Limb (tissue), 2 donors: ENCODE data around the gene RET.
A peak's percentile ranks its signal among the peaks of the same experiment; 100 is the strongest.
"Not testable (repeated sequence)": the region's sequence is repeated elsewhere in the genome, so short reads cannot be mapped to it uniquely, and the experiment has no call there.

Source experiments
- DNase-seq, 2 donors: peaks; one replicate each; pipeline ENCODE4 v3.0.0-alpha.2; 2016; ENCODE audit errors: extremely low spot score in 2 of 2

Gene RET

GRCh38 chr10:43134126-43134905 is 57.4 kb downstream of the RET start:
- no peak for DNase-seq

GRCh38 chr10:43135064-43135463 is 58.2 kb downstream of the RET start:
- DNase-seq = no peak

- DNase-seq = no peak
Observed at GRCh38 chr10:43135656-43136055, 58.8 kb downstream of the RET start.

GRCh38 chr10:43136432-43136831 is 59.6 kb downstream of the RET start:
- no peak for DNase-seq

- no peak for DNase-seq
Observed at GRCh38 chr10:43136995-43137716, 60.3 kb downstream of the RET start.

- peak; percentile 64 to 88 for DNase-seq
Observed at GRCh38 chr10:43137717-43138020, 60.8 kb downstream of the RET start.

- DNase-seq = peak; percentile 90 to 92
Observed at GRCh38 chr10:43138021-43138756, 61.3 kb downstream of the RET start, which contains the start of gene CSGALNACT2. CSGALNACT2 (plus strand) TSS chr10:43138445; CDS start chr10:43155150, 16,705 bp downstream.

- no peak for DNase-seq
Observed at GRCh38 chr10:43138757-43139241, 61.9 kb downstream of the RET start.

GRCh38 chr10:43141421-43141820 is 64.6 kb downstream of the RET start:
- DNase-seq = no peak

- no peak for DNase-seq
Observed at GRCh38 chr10:43145311-43145710, 68.4 kb downstream of the RET start.

GRCh38 chr10:43145936-43146335 is 69.1 kb downstream of the RET start:
- DNase-seq = not testable (repeated sequence)

GRCh38 chr10:43151371-43151770 is 74.5 kb downstream of the RET start:
- no peak for DNase-seq

- no peak for DNase-seq
Observed at GRCh38 chr10:43153901-43154300, 77.0 kb downstream of the RET start.

- DNase-seq = no peak
Observed at GRCh38 chr10:43155221-43155620, 78.4 kb downstream of the RET start.

GRCh38 chr10:43155741-43156140 is 78.9 kb downstream of the RET start:
- DNase-seq = no peak

- no peak for DNase-seq
Observed at GRCh38 chr10:43156590-43157341, 79.9 kb downstream of the RET start.

- no peak for DNase-seq
Observed at GRCh38 chr10:43158636-43159035, 81.8 kb downstream of the RET start.

- DNase-seq = no peak
Observed at GRCh38 chr10:43160046-43160920, 83.4 kb downstream of the RET start.

- DNase-seq = no peak
Observed at GRCh38 chr10:43160921-43161255, 84.0 kb downstream of the RET start.

GRCh38 chr10:43162604-43163003 is 85.7 kb downstream of the RET start:
- DNase-seq = no peak
